Fibroblast of skin of left biceps (primary cell): ENCODE results near the gene RBBP8NL.

Experiments
- DNase-seq, 2 experiments: peaks; one replicate each; pipeline ENCODE4 v3.0.0-alpha.2; 2013; ENCODE audit warnings: low read depth in 2 of 2

The RBBP8NL gene

GRCh38 chr20:62461834-62462233 is 34.5 kb upstream of the RBBP8NL start:
- DNase-seq: no peak

GRCh38 chr20:62461157-62461556 is 33.8 kb upstream of the RBBP8NL start:
- no peak for DNase-seq

GRCh38 chr20:62460678-62461077 is 33.3 kb upstream of the RBBP8NL start:
- DNase-seq: no peak

GRCh38 chr20:62459488-62459887 is 32.1 kb upstream of the RBBP8NL start:
- no peak for DNase-seq

- DNase-seq: no peak
These were observed 31.2 kb upstream of the RBBP8NL start for GRCh38 chr20:62458275-62459251.

- no peak for DNase-seq
These were observed 30.5 kb upstream of the RBBP8NL start for GRCh38 chr20:62457831-62458230.

- no peak for DNase-seq
These were observed 29.8 kb upstream of the RBBP8NL start for GRCh38 chr20:62457098-62457497.

- no peak for DNase-seq
These were observed 28.6 kb upstream of the RBBP8NL start for GRCh38 chr20:62455929-62456328.

GRCh38 chr20:62454904-62455636 is 27.7 kb upstream of the RBBP8NL start:
- no peak for DNase-seq

- no peak for DNase-seq
These were observed 26.0 kb upstream of the RBBP8NL start for GRCh38 chr20:62453186-62453808.

- DNase-seq: no peak
These were observed 25.2 kb upstream of the RBBP8NL start for GRCh38 chr20:62452475-62453095.

- DNase-seq: no peak
These were observed 24.6 kb upstream of the RBBP8NL start for GRCh38 chr20:62451970-62452369.

GRCh38 chr20:62451156-62451767 is 23.9 kb upstream of the RBBP8NL start:
- DNase-seq: no peak

- no peak for DNase-seq
These were observed 22.8 kb upstream of the RBBP8NL start for GRCh38 chr20:62449951-62450691.

GRCh38 chr20:62448788-62449187 is 21.4 kb upstream of the RBBP8NL start:
- no peak for DNase-seq

- no peak for DNase-seq
These were observed 20.7 kb upstream of the RBBP8NL start for GRCh38 chr20:62448038-62448437.

- no peak for DNase-seq
These were observed 19.8 kb upstream of the RBBP8NL start for GRCh38 chr20:62446888-62447869.

GRCh38 chr20:62446481-62446880 is 19.1 kb upstream of the RBBP8NL start:
- DNase-seq: no peak

GRCh38 chr20:62445553-62446340 is 18.4 kb upstream of the RBBP8NL start:
- no peak for DNase-seq
